Sigmoid colon (tissue), 3 donors: ENCODE results near the gene USH1C.

Experiments
- CTCF ChIP-seq, 4 experiments: fragments of 450-650 bp in 3 of 4; fragments of 200-600 bp in 1 of 4; IDR thresholded peaks; one replicate each; pipeline ENCODE4 v1.5.1; 2016 to 2019; ENCODE audit warnings: antibody characterized with exemption in 4 of 4, mild to moderate bottlenecking in 3 of 4, moderate library complexity in 2 of 4
- POLR2A ChIP-seq, 2 donors: fragments of 450-650 bp; IDR thresholded peaks; one replicate each; pipeline ENCODE4 v1.6.1; 2016; ENCODE audit warnings: antibody characterized with exemption in 2 of 2, mild to moderate bottlenecking in 2 of 2, moderate library complexity in 2 of 2

- TF ChIP-seq CTCF (IDR thresholded peaks at IDR 0.05) (no peak), POLR2A (IDR thresholded peaks at IDR 0.05) (no peak)
These were observed 39.1 kb downstream of the USH1C start for GRCh38 chr11:17505146-17505545.
